WERI-Rb-1 (cell line): ENCODE data around the gene CYSTM1.

Experiments used
- DNase-seq: peaks from one replicate; pipeline ENCODE4 v3.0.0-alpha.2; 2020
- H3K27ac ChIP-seq: fragments of 250-450 bp; sonication (Bioruptor Pico); 2 replicates; pipeline ENCODE4 v1.5.1; 2020; ENCODE audit warnings: mild to moderate bottlenecking, moderate library complexity
- H3K27me3 ChIP-seq: fragments of 250-450 bp; sonication (Bioruptor Pico); 2 replicates; pipeline ENCODE4 v1.5.1; 2021; ENCODE audit warnings: mild to moderate bottlenecking, low read depth, moderate library complexity; ENCODE audit not compliant: insufficient read depth, severe bottlenecking
- H3K36me3 ChIP-seq: fragments of 250-450 bp; sonication (Bioruptor Pico); 2 replicates; pipeline ENCODE4 v1.5.1; 2020; ENCODE audit warnings: mild to moderate bottlenecking, moderate library complexity
- H3K4me3 ChIP-seq: 2 replicates; pipeline ENCODE4 v1.5.1; 2011; ENCODE audit warnings: low read depth, mild to moderate bottlenecking, control low read depth, low read length
- H3K9me3 ChIP-seq: fragments of 250-450 bp; sonication (Bioruptor Pico); 2 replicates; pipeline ENCODE4 v1.5.1; 2021; ENCODE audit warnings: mild to moderate bottlenecking, moderate library complexity; ENCODE audit not compliant: severe bottlenecking
- TF ChIP-seq, protein P1 (sequence below): IDR thresholded peaks from 2 replicates; pipeline ENCODE4 v1.5.1; 2011; ENCODE audit warnings: low read depth, mild to moderate bottlenecking, control low read depth, inconsistent platforms, low read length

Gene CYSTM1

DNA sequence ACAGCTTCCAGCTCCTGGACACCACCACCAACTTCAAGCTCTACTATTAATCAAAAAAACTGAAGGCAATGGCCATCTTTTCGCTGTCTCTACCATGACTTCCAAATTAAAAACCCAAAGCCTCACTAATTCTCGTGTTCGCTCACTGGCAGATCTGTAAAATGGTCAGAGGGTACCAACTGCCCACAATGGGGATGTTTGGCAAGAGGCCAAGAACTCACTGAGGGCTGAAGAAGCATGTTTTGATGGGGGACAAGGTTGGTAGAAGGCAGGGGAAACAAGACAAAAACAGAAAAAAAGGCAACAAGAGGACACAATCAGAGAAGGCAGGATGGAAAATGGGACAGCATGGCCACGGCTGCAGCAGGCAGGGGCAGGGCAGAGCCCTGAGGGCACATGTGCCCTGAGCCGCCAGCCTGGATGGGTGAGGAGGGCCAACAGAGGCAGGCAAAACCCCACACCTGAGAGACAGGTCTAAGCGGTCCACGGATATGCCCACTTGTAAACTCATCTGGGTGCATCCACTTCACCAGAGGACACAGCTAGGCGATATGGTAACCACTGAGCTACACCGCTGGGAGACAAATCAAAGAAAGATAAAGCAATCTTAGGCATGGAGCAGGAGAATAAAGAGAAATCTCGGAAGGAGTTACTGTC lies 77.6 kb downstream of the CYSTM1 start:
- no peaks in the 10 kb centered on the region for H3K9me3 ChIP-seq
- no peaks in the 10 kb centered on the region for H3K27me3 ChIP-seq
- no peak overlapping the region for H3K27ac ChIP-seq
- H3K36me3 ChIP-seq: peaks cover 8% of the 10 kb centered on the region
- DNase-seq: no peak
- no peak overlapping the region for H3K4me3 ChIP-seq
- TF ChIP-seq, protein P1, sequence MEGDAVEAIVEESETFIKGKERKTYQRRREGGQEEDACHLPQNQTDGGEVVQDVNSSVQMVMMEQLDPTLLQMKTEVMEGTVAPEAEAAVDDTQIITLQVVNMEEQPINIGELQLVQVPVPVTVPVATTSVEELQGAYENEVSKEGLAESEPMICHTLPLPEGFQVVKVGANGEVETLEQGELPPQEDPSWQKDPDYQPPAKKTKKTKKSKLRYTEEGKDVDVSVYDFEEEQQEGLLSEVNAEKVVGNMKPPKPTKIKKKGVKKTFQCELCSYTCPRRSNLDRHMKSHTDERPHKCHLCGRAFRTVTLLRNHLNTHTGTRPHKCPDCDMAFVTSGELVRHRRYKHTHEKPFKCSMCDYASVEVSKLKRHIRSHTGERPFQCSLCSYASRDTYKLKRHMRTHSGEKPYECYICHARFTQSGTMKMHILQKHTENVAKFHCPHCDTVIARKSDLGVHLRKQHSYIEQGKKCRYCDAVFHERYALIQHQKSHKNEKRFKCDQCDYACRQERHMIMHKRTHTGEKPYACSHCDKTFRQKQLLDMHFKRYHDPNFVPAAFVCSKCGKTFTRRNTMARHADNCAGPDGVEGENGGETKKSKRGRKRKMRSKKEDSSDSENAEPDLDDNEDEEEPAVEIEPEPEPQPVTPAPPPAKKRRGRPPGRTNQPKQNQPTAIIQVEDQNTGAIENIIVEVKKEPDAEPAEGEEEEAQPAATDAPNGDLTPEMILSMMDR: no peak

DNA sequence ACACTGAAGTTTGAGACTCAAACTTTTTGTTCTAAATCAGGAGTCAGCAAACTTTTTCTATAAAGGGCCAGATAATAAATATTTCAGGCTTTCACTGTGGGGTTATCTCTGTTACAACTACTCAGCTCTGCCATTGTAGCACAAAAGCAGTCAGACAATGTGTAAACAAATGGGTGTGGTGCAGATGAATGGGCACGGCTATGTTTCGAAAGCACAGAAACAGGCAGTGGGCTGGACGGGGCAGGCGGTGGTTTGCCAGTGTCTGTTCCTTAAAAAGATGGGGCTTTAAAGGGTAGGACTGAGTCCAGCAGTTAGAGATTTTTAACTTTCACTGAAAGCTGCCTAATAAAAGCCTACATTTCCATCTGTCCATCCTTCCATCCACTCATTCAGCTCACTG lies 79.0 kb downstream of the CYSTM1 start:
- Histone ChIP-seq H3K9me3 (no peaks in the 10 kb centered on the region), H3K27me3 (no peaks in the 10 kb centered on the region), H3K27ac (no peak overlapping the region), H3K4me3 (no peak overlapping the region), H3K36me3 (peaks cover 4% of the 10 kb centered on the region)
- TF ChIP-seq, protein P1: no peak
- DNase-seq: no peak

DNA sequence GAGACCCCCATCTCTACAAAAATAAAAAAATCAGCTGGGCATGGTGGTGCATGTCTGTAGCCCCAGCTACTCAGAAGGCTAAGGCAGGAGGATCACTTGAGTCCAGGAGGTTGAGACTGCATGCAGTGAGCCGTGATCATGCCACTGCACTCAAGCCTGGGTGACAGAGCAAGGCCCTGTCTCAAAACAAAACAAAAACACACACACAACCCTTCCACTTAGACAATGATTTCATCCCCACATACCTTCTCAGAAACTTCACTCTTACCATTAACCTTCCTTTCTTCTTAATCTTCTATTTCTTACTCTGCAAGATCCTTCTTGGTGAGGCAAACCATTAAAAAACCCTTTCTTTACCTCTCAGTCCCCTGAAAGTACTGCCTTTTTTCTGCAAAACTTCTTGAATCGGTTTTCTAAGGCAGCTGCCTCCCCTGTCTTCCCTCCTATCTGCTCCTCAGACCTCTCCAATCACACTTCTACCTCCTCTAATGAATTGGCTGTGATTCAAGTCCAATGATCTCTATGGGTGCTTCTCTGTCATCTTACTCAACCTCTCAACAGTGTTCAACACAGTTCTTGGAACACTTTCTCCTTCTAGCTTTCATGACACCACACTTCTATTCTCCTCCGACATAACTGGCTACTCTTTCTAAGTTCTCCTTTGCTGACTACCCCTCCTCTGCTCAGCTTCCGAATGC lies 80.6 kb downstream of the CYSTM1 start:
- Histone ChIP-seq H3K4me3 (no peak overlapping the region), H3K27me3 (no peaks in the 10 kb centered on the region), H3K9me3 (no peaks in the 10 kb centered on the region), H3K36me3 (peaks cover 7% of the 10 kb centered on the region), H3K27ac (no peak overlapping the region)
- TF ChIP-seq, protein P1: no peak
- DNase-seq: no peak

- no peak for DNase-seq
- Histone ChIP-seq H3K4me3 (no peak overlapping the region), H3K27me3 (no peaks in the 10 kb centered on the region), H3K27ac (no peak overlapping the region), H3K9me3 (no peaks in the 10 kb centered on the region), H3K36me3 (peaks cover 7% of the 10 kb centered on the region)
- TF ChIP-seq, protein P1: no peak
These were observed 81.7 kb downstream of the CYSTM1 start for GRCh38 chr5:140256726-140257125.

GRCh38 chr5:140258016-140258415 lies 83.0 kb downstream of the CYSTM1 start:
- TF ChIP-seq, protein P1: no peak
- no peak for DNase-seq

More at GRCh38 chr5:140258016-140258415, 83.0 kb downstream of the CYSTM1 start:
- Histone ChIP-seq H3K9me3 (no peaks in the 10 kb centered on the region), H3K4me3 (no peak overlapping the region), H3K27me3 (no peaks in the 10 kb centered on the region), H3K36me3 (peaks cover 7% of the 10 kb centered on the region), H3K27ac (no peak overlapping the region)
